Measurements from ENCODE around the gene TIMM50.

TIMM50 gene

DNA sequence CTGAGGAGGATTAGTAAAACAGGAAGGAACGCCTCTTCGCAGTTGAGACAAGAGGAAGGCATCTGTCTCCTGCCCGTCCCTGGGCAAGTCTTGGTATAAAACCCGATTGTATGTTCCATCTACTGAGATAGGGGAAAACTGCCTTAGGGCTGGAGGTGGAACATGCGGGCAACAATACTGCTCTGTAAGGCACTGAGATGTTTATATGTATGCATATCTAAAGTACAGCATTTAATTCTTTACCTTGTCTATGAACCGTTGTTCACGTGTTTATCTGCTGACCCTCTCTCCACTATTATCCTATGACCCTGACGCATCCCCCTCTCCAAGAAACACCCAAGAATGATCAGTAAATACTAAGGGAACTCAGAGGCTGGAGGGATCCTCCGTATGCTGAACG, 722 bp upstream of the TIMM50 start:
- Histone ChIP-seq H3K79me1 (replicated peaks; ENCODE audit: low read length, poor library complexity, severe bottlenecking) (peaks cover 22% of the 10 kb centered on the region), H2BK120ac (ENCODE audit: low read depth, low read length) (no peak overlapping the region), H4K91ac (ENCODE audit: low read length) (no peak overlapping the region), H2BK15ac (ENCODE audit: low read depth, poor library complexity, severe bottlenecking) (no peak overlapping the region), H3K27me3 (ENCODE audit: control insufficient read depth in 1 of 2, insufficient read depth in 1 of 2, low read length in 2 of 2) (no peaks in the 10 kb centered on the region), H2AFZ (ENCODE audit: low read depth, low read length) (no peak overlapping the region), H3K36me3 (ENCODE audit: control insufficient read depth in 1 of 2, insufficient read depth in 2 of 2, low read depth in 1 of 2, low read length in 2 of 2) (peaks cover 30 to 36% of the 10 kb centered on the region in 2 experiments), H3K4me1 (ENCODE audit: control insufficient read depth, insufficient read depth, low read depth, low read length) (peaks cover 12% of the 10 kb centered on the region), H2AK5ac (ENCODE audit: low read length, severe bottlenecking) (no peak overlapping the region), H3K4me2 (ENCODE audit: low read length, poor library complexity, severe bottlenecking) (no peak overlapping the region), H4K8ac (ENCODE audit: low read length) (no peak overlapping the region), H3K9ac (ENCODE audit: low read length) (peak overlapping the region; percentile 99), H3K18ac (ENCODE audit: low read depth in 1 of 2, low read length in 2 of 2) (no peak overlapping the region), H3K4me3 (ENCODE audit: insufficient read depth in 1 of 2, low read depth in 1 of 2, low read length in 2 of 2) (peak overlapping the region in 1 of 2 experiments; percentile 99), H3K23ac (ENCODE audit: low read length in 2 of 2) (no peak overlapping the region), H3K14ac (ENCODE audit: low read length in 2 of 2) (no peak overlapping the region), H2BK5ac (ENCODE audit: low read depth, low read length, poor library complexity, severe bottlenecking) (no peak overlapping the region), H2BK12ac (ENCODE audit: low read length in 2 of 2) (no peak overlapping the region), H3K9me3 (ENCODE audit: control insufficient read depth, low read length) (no peaks in the 10 kb centered on the region), H3K4ac (ENCODE audit: low read depth in 1 of 2, low read length in 2 of 2) (peak overlapping the region in 1 of 2 experiments; percentile 55), H3K27ac (ENCODE audit: low read length, poor library complexity, severe bottlenecking) (no peak overlapping the region)
- 82% methylated on average over 9 of the region's 10 CpGs for WGBS
- no peak for DNase-seq

GRCh38 chr19:39481229-39481545, 549 bp downstream of the TIMM50 start:
- 2% methylated on average over 12 of the region's 12 CpGs for WGBS

DNA sequence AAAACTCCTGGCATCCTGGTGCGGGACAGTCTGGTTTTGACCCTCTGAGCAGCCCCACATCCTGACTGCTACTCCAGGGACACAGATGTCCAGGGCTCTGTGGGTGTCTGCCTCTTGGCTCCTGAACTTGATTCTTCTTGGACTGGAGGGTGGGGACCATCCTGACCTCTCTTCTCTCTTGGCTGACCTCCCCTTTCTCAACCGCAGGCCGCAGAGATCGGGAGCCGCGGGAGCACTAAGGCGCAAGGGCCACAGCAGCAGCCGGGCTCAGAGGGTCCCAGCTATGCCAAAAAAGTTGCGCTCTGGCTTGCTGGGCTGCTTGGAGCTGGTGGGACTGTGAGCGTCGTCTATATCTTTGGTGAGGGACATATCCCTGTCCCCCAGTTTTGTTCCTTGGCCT, 1.0 kb downstream of the TIMM50 start:
- H2BK12ac ChIP-seq (ENCODE audit: low read length in 2 of 2): no peak overlapping the region
- no peak overlapping the region for H3K18ac ChIP-seq (ENCODE audit: low read depth in 1 of 2, low read length in 2 of 2)
- 78% methylated on average over 11 of the region's 11 CpGs for whole genome bisulfite sequencing
- H2BK5ac ChIP-seq (ENCODE audit: low read depth, low read length, poor library complexity, severe bottlenecking): no peak overlapping the region
- H2BK120ac ChIP-seq (ENCODE audit: low read depth, low read length): no peak overlapping the region
- no peak overlapping the region for H2AFZ ChIP-seq (ENCODE audit: low read depth, low read length)
- H3K27ac ChIP-seq (ENCODE audit: low read length, poor library complexity, severe bottlenecking): no peak overlapping the region
- H3K4me3 ChIP-seq (ENCODE audit: insufficient read depth in 1 of 2, low read depth in 1 of 2, low read length in 2 of 2): peak overlapping the region; percentile 84 to 99
- H3K14ac ChIP-seq (ENCODE audit: low read length in 2 of 2): no peak overlapping the region
- peak overlapping the region; percentile 99 for H3K9ac ChIP-seq (ENCODE audit: low read length)
- H4K91ac ChIP-seq (ENCODE audit: low read length): no peak overlapping the region
- peaks cover 30% of the 10 kb centered on the region for H3K79me1 ChIP-seq (replicated peaks; ENCODE audit: low read length, poor library complexity, severe bottlenecking)
- peak overlapping the region; percentile 78 for H3K4me2 ChIP-seq (ENCODE audit: low read length, poor library complexity, severe bottlenecking)
- no peaks in the 10 kb centered on the region for H3K27me3 ChIP-seq (ENCODE audit: control insufficient read depth in 1 of 2, insufficient read depth in 1 of 2, low read length in 2 of 2)
- DNase-seq: no peak
- H2AK5ac ChIP-seq (ENCODE audit: low read length, severe bottlenecking): no peak overlapping the region
- no peaks in the 10 kb centered on the region for H3K9me3 ChIP-seq (ENCODE audit: control insufficient read depth, low read length)
- no peak overlapping the region for H2BK15ac ChIP-seq (ENCODE audit: low read depth, poor library complexity, severe bottlenecking)
- H3K4ac ChIP-seq (ENCODE audit: low read depth in 1 of 2, low read length in 2 of 2): no peak overlapping the region
- no peak overlapping the region for H4K8ac ChIP-seq (ENCODE audit: low read length)
- H3K23ac ChIP-seq (ENCODE audit: low read length in 2 of 2): no peak overlapping the region
- H3K4me1 ChIP-seq (ENCODE audit: control insufficient read depth, insufficient read depth, low read depth, low read length): peaks cover 12% of the 10 kb centered on the region
- H3K36me3 ChIP-seq (ENCODE audit: control insufficient read depth in 1 of 2, insufficient read depth in 2 of 2, low read depth in 1 of 2, low read length in 2 of 2): peaks cover 29 to 40% of the 10 kb centered on the region in 2 experiments

More at GRCh38 chr19:39481229-39481545, 549 bp downstream of the TIMM50 start:
- peaks cover 27% of the 10 kb centered on the region for H3K79me1 ChIP-seq (replicated peaks; ENCODE audit: low read length, poor library complexity, severe bottlenecking)
- H3K36me3 ChIP-seq (ENCODE audit: control insufficient read depth in 1 of 2, insufficient read depth in 2 of 2, low read depth in 1 of 2, low read length in 2 of 2): peaks cover 28 to 40% of the 10 kb centered on the region in 2 experiments
- H3K9me3 ChIP-seq (ENCODE audit: control insufficient read depth, low read length): no peaks in the 10 kb centered on the region
- no peak overlapping the region for H2AFZ ChIP-seq (ENCODE audit: low read depth, low read length)
- H2BK120ac ChIP-seq (ENCODE audit: low read depth, low read length): peak overlapping the region; percentile 35
- no peak overlapping the region for H3K27ac ChIP-seq (ENCODE audit: low read length, poor library complexity, severe bottlenecking)
- H3K14ac ChIP-seq (ENCODE audit: low read length in 2 of 2): no peak overlapping the region
- no peak overlapping the region for H2BK12ac ChIP-seq (ENCODE audit: low read length in 2 of 2)
- H2BK5ac ChIP-seq (ENCODE audit: low read depth, low read length, poor library complexity, severe bottlenecking): no peak overlapping the region
- H3K27me3 ChIP-seq (ENCODE audit: control insufficient read depth in 1 of 2, insufficient read depth in 1 of 2, low read length in 2 of 2): no peaks in the 10 kb centered on the region
- H2AK5ac ChIP-seq (ENCODE audit: low read length, severe bottlenecking): no peak overlapping the region
- H3K9ac ChIP-seq (ENCODE audit: low read length): peak overlapping the region; percentile 99
- H3K4ac ChIP-seq (ENCODE audit: low read depth in 1 of 2, low read length in 2 of 2): peak overlapping the region in 1 of 2 experiments; percentile 96
- H3K4me1 ChIP-seq (ENCODE audit: control insufficient read depth, insufficient read depth, low read depth, low read length): peaks cover 12% of the 10 kb centered on the region
- H3K18ac ChIP-seq (ENCODE audit: low read depth in 1 of 2, low read length in 2 of 2): peak overlapping the region in 1 of 2 experiments; percentile 98
- H4K91ac ChIP-seq (ENCODE audit: low read length): peak overlapping the region; percentile 70
- H4K8ac ChIP-seq (ENCODE audit: low read length): no peak overlapping the region
- peak overlapping the region; percentile 78 for H3K4me2 ChIP-seq (ENCODE audit: low read length, poor library complexity, severe bottlenecking)
- no peak overlapping the region for H3K23ac ChIP-seq (ENCODE audit: low read length in 2 of 2)
- peak overlapping the region; percentile 84 to 99 for H3K4me3 ChIP-seq (ENCODE audit: insufficient read depth in 1 of 2, low read depth in 1 of 2, low read length in 2 of 2)
- DNase-seq: peak; percentile 22
- no peak overlapping the region for H2BK15ac ChIP-seq (ENCODE audit: low read depth, poor library complexity, severe bottlenecking)

- no peak for DNase-seq
- Histone ChIP-seq H3K4me3 (ENCODE audit: insufficient read depth in 1 of 2, low read depth in 1 of 2, low read length in 2 of 2) (no peak overlapping the region), H3K4me2 (ENCODE audit: low read length, poor library complexity, severe bottlenecking) (no peak overlapping the region), H3K4ac (ENCODE audit: low read depth in 1 of 2, low read length in 2 of 2) (no peak overlapping the region), H3K9ac (ENCODE audit: low read length) (peak overlapping the region; percentile 21), H2BK12ac (ENCODE audit: low read length in 2 of 2) (no peak overlapping the region), H3K9me3 (ENCODE audit: control insufficient read depth, low read length) (no peaks in the 10 kb centered on the region), H3K14ac (ENCODE audit: low read length in 2 of 2) (no peak overlapping the region), H3K79me1 (replicated peaks; ENCODE audit: low read length, poor library complexity, severe bottlenecking) (peaks cover 35% of the 10 kb centered on the region), H4K8ac (ENCODE audit: low read length) (no peak overlapping the region), H2AK5ac (ENCODE audit: low read length, severe bottlenecking) (no peak overlapping the region), H2AFZ (ENCODE audit: low read depth, low read length) (no peak overlapping the region), H3K27ac (ENCODE audit: low read length, poor library complexity, severe bottlenecking) (no peak overlapping the region), H4K91ac (ENCODE audit: low read length) (no peak overlapping the region), H3K18ac (ENCODE audit: low read depth in 1 of 2, low read length in 2 of 2) (no peak overlapping the region), H2BK5ac (ENCODE audit: low read depth, low read length, poor library complexity, severe bottlenecking) (no peak overlapping the region), H3K36me3 (ENCODE audit: control insufficient read depth in 1 of 2, insufficient read depth in 2 of 2, low read depth in 1 of 2, low read length in 2 of 2) (peaks cover 34 to 45% of the 10 kb centered on the region in 2 experiments), H3K4me1 (ENCODE audit: control insufficient read depth, insufficient read depth, low read depth, low read length) (peaks cover 12% of the 10 kb centered on the region), H3K23ac (ENCODE audit: low read length in 2 of 2) (no peak overlapping the region), H2BK15ac (ENCODE audit: low read depth, poor library complexity, severe bottlenecking) (no peak overlapping the region), H2BK120ac (ENCODE audit: low read depth, low read length) (no peak overlapping the region), H3K27me3 (ENCODE audit: control insufficient read depth in 1 of 2, insufficient read depth in 1 of 2, low read length in 2 of 2) (no peaks in the 10 kb centered on the region)
- WGBS: 92% methylated on average over 2 of the region's 6 CpGs
These were observed 2.5 kb downstream of the TIMM50 start for GRCh38 chr19:39483141-39483540.

Measured in mesenchymal stem cell (in vitro differentiated cells and primary cell).